ENCODE data around the gene CITED4. TPM values are rescaled to one million over a fixed set of nuclear protein-coding genes. Genes with fewer than 3 reads are reported as not detected.
A peak's percentile ranks its signal among the peaks of the same experiment; 100 is the strongest.

The CITED4 gene
- total RNA-seq, 1 experiment from 2014 or later: 9.5 TPM

- no peak overlapping the region for H3K18ac ChIP-seq (ENCODE audit: insufficient read length, low read depth, low read length)
- H3K23ac ChIP-seq (ENCODE audit: insufficient read length, low read depth, low read length): no peak overlapping the region
- H3K27me3 ChIP-seq (ENCODE audit: insufficient read depth, low read length): no peaks in the 10 kb centered on the region; the same call in 1 of the 2 replicates
- no peak overlapping the region for H2BK15ac ChIP-seq (ENCODE audit: low read depth, low read length)
- no peak overlapping the region for H4K8ac ChIP-seq (replicated peaks; ENCODE audit: insufficient read length, low read depth, low read length)
- no peak overlapping the region for H2AK5ac ChIP-seq (ENCODE audit: insufficient read length, low read length)
- peaks cover 0 to 2% (median 0%) of the 10 kb centered on the region in 3 experiments; a peak in 2 of 7 replicates for H3K36me3 Mint-ChIP-seq (ENCODE audit: insufficient read depth in 1 of 3, low read depth in 3 of 3)
- H4K91ac ChIP-seq (ENCODE audit: insufficient read length, low read depth, low read length): no peak overlapping the region
- H3K27ac Mint-ChIP-seq: no peak overlapping the region; a peak in 1 of 7 replicates
- H4K20me1 ChIP-seq (ENCODE audit: control insufficient read depth, insufficient read depth, insufficient read length): no peaks in the 10 kb centered on the region
- H3K4me1 Mint-ChIP-seq: peaks cover 18 to 35% of the 10 kb centered on the region in 2 experiments
- H2BK12ac ChIP-seq (ENCODE audit: insufficient read length, low read depth, low read length): no peak overlapping the region
- H3K27me3 Mint-ChIP-seq (ENCODE audit: low read depth): peaks cover 32% of the 10 kb centered on the region
- no CpG with 5 or more reads among the region's 10 CpGs for WGBS (ENCODE audit: extremely low coverage, insufficient read length, low lambda C conversion rate)
- peaks cover 4% of the 10 kb centered on the region for H3K23me2 ChIP-seq (ENCODE audit: insufficient read length, low read depth, low read length, poor library complexity, severe bottlenecking)
- H3K4me3 Mint-ChIP-seq: peak overlapping the region; percentile 69 to 88
- H4K5ac ChIP-seq (ENCODE audit: insufficient read length, low read depth, low read length): no peak overlapping the region
- H3K79me1 ChIP-seq (ENCODE audit: insufficient read depth, low read depth, low read length, poor library complexity, severe bottlenecking): no peaks in the 10 kb centered on the region
- no peaks in the 10 kb centered on the region for H3K79me2 ChIP-seq (ENCODE audit: insufficient read depth, low read length)
- H3K14ac ChIP-seq (ENCODE audit: insufficient read depth, low read length): peak overlapping the region; percentile 62; the same call in 1 of the 2 replicates
- DNase-seq: no peak
- H3K27ac ChIP-seq (ENCODE audit: insufficient read length, low read depth, low read length): no peak overlapping the region
- no peaks in the 10 kb centered on the region for H3K9me3 Mint-ChIP-seq
- no peak overlapping the region for H3K56ac ChIP-seq (ENCODE audit: insufficient read length, low read depth, low read length)
- H3K9ac ChIP-seq (ENCODE audit: extremely low read depth, insufficient read length, low read length): no peak overlapping the region
- TF ChIP-seq, protein P1, sequence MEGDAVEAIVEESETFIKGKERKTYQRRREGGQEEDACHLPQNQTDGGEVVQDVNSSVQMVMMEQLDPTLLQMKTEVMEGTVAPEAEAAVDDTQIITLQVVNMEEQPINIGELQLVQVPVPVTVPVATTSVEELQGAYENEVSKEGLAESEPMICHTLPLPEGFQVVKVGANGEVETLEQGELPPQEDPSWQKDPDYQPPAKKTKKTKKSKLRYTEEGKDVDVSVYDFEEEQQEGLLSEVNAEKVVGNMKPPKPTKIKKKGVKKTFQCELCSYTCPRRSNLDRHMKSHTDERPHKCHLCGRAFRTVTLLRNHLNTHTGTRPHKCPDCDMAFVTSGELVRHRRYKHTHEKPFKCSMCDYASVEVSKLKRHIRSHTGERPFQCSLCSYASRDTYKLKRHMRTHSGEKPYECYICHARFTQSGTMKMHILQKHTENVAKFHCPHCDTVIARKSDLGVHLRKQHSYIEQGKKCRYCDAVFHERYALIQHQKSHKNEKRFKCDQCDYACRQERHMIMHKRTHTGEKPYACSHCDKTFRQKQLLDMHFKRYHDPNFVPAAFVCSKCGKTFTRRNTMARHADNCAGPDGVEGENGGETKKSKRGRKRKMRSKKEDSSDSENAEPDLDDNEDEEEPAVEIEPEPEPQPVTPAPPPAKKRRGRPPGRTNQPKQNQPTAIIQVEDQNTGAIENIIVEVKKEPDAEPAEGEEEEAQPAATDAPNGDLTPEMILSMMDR (conservative IDR thresholded peaks at IDR 0.05): no peak
- no peaks in the 10 kb centered on the region for H3K9me3 ChIP-seq (ENCODE audit: control insufficient read depth, low read depth, low read length)
- peak overlapping the region; percentile 62 for H3K4me2 ChIP-seq (ENCODE audit: insufficient read depth, insufficient read length, low read length)
- no peak overlapping the region for H2AFZ ChIP-seq (ENCODE audit: low read length)
- no peak overlapping the region for H3K4ac ChIP-seq (ENCODE audit: low read depth, low read length)
- no peaks in the 10 kb centered on the region for H3K4me1 ChIP-seq (ENCODE audit: insufficient read depth, low read length)
- no peak overlapping the region for H2BK20ac ChIP-seq (ENCODE audit: low read depth, low read length, poor library complexity, severe bottlenecking)
- no peak overlapping the region for H3T11ph ChIP-seq (ENCODE audit: low read length)
- no peak overlapping the region for H2BK120ac ChIP-seq (ENCODE audit: low read depth, low read length, poor library complexity, severe bottlenecking)
- no peak overlapping the region for H2BK5ac ChIP-seq (ENCODE audit: insufficient read length, low read length)
These were observed 1.4 kb downstream of the CITED4 start for GRCh38 chr1:40860706-40861223.

Measured in H9 (cell line).